Neutrophil (primary cell): ENCODE data around the gene ZNF688.

Experiments used
- H3K27ac ChIP-seq: fragments of 200-600 bp; sonication (generic); 2 replicates; pipeline ENCODE4 v1.5.1; 2016; ENCODE audit warnings: mild to moderate bottlenecking, moderate library complexity
- H3K27me3 ChIP-seq: fragments of 200-600 bp; sonication (generic); 2 replicates; pipeline ENCODE4 v1.6.0; 2016; ENCODE audit warnings: mild to moderate bottlenecking
- H3K36me3 ChIP-seq: fragments of 200-600 bp; sonication (generic); 2 replicates; pipeline ENCODE4 v1.5.1; 2017
- H3K4me1 ChIP-seq, 2 experiments: fragments of 200-600 bp in 1 of 2; sonication (generic) in 1 of 2; 1 replicate in 1 of 2; 2 replicates in 1 of 2; pipeline versions ENCODE4 v1.5.1 to v1.6.1; 2013 to 2016; ENCODE audit warnings: low read depth in 1 of 2, low read length in 1 of 2, mild to moderate bottlenecking in 1 of 2, moderate library complexity in 1 of 2; ENCODE audit not compliant: control insufficient read depth in 1 of 2, insufficient read depth in 1 of 2
- H3K4me3 ChIP-seq, 2 experiments: fragments of 200-600 bp in 1 of 2; sonication (generic) in 1 of 2; 1 replicate in 1 of 2; 2 replicates in 1 of 2; pipeline ENCODE4 v1.5.1; 2013 to 2016; ENCODE audit warnings: low read depth in 1 of 2, low read length in 1 of 2, mild to moderate bottlenecking in 1 of 2, moderate library complexity in 1 of 2
- H3K9me3 ChIP-seq: fragments of 200-600 bp; sonication (generic); 2 replicates; pipeline ENCODE4 v1.5.1; 2016
- TF ChIP-seq, protein P1 (sequence below): fragments of 200-600 bp; sonication (generic); IDR thresholded peaks from 2 replicates; pipeline ENCODE4 v1.5.1; 2016; ENCODE audit warnings: antibody characterized with exemption

ZNF688 gene

GRCh38 chr16:30574678-30575077 is 3.2 kb upstream of the ZNF688 start:
- H3K36me3 ChIP-seq = peaks cover 5% of the 10 kb centered on the region
- no peaks in the 10 kb centered on the region for H3K27me3 ChIP-seq
- TF ChIP-seq, protein P1, sequence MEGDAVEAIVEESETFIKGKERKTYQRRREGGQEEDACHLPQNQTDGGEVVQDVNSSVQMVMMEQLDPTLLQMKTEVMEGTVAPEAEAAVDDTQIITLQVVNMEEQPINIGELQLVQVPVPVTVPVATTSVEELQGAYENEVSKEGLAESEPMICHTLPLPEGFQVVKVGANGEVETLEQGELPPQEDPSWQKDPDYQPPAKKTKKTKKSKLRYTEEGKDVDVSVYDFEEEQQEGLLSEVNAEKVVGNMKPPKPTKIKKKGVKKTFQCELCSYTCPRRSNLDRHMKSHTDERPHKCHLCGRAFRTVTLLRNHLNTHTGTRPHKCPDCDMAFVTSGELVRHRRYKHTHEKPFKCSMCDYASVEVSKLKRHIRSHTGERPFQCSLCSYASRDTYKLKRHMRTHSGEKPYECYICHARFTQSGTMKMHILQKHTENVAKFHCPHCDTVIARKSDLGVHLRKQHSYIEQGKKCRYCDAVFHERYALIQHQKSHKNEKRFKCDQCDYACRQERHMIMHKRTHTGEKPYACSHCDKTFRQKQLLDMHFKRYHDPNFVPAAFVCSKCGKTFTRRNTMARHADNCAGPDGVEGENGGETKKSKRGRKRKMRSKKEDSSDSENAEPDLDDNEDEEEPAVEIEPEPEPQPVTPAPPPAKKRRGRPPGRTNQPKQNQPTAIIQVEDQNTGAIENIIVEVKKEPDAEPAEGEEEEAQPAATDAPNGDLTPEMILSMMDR = no peak
- H3K27ac ChIP-seq = no peak overlapping the region
- H3K9me3 ChIP-seq = no peaks in the 10 kb centered on the region
- no peak overlapping the region for H3K4me3 ChIP-seq
- peaks cover 24 to 25% of the 10 kb centered on the region in 2 experiments for H3K4me1 ChIP-seq

DNA sequence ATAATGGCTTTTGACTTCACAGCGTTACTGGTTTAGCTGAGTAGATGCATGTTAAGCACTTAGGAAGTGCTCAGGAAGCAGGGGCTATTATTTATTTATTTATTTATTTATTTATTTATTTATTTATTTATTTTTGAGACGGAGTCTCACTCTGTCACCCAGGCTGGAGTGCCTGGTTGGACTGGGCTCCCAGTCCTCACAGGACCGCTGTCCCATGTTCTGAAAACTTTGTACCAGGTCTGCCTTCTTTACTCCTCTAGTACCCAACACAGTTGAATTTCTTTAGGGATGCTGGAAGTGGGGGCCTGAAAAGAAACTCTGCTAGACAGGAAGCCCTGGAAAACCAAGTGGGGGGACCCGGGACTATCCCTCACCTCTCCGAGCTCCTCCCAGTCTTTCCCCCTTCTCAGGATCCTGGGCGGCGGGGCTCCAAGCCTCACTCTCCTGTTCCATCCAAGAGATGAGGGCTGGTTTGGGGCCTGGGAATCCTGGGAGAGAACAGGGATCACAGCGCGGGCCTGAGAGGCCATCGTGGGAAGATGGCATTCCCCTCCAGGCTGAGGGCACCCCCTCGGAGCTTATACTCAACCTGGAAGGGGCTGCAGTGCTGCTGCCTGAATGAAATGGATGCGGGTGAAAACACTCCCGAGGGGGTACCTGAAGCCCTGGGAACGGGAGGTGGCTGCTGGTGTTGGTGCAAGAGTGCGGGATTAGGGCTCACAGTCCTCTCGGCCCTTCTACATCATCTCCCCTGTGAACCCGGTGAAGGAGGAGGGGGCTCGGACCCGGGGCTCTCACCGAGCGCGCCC is 674 bp downstream of the ZNF688 start:
- Histone ChIP-seq H3K4me1 (peaks cover 31 to 42% of the 10 kb centered on the region in 2 experiments), H3K9me3 (no peaks in the 10 kb centered on the region), H3K27me3 (no peaks in the 10 kb centered on the region), H3K36me3 (no peaks in the 10 kb centered on the region), H3K27ac (peak overlapping the region; percentile 91), H3K4me3 (peak overlapping the region; percentile 83 to 97)
- TF ChIP-seq, protein P1 = no peak

GRCh38 chr16:30569746-30570635 is 1.5 kb downstream of the ZNF688 start:
- H3K36me3 ChIP-seq = no peaks in the 10 kb centered on the region
- peak overlapping the region in 1 of 2 experiments; percentile 12 for H3K4me3 ChIP-seq
- H3K9me3 ChIP-seq = no peaks in the 10 kb centered on the region
- peaks cover 31 to 42% of the 10 kb centered on the region in 2 experiments for H3K4me1 ChIP-seq
- TF ChIP-seq, protein P1 = no peak
- no peaks in the 10 kb centered on the region for H3K27me3 ChIP-seq
- peak overlapping the region; percentile 91 for H3K27ac ChIP-seq

DNA sequence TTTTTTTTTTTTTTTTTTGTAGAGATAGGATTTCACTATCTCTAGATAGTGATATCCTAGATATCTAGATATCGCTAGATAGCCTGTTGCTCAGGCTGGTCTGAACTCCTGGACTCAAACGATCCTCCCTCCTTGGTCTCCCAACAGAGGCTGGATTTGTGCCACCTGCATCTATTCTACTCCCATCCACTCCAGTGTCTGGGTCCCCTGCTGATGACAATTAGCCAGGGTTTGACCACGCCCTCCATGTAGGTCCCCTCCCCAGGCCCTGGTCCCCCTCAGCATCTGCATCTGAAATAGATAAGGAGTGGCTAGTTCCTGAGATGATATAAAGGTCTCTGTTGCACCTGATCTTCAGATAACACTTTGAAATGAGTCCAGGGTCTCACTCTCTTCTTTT is 2.2 kb downstream of the ZNF688 start:
- H3K27ac ChIP-seq = no peak overlapping the region
- no peak overlapping the region for H3K4me3 ChIP-seq
- no peaks in the 10 kb centered on the region for H3K9me3 ChIP-seq
- no peaks in the 10 kb centered on the region for H3K36me3 ChIP-seq
- peaks cover 31 to 42% of the 10 kb centered on the region in 2 experiments for H3K4me1 ChIP-seq
- no peaks in the 10 kb centered on the region for H3K27me3 ChIP-seq
- TF ChIP-seq, protein P1 = no peak

DNA sequence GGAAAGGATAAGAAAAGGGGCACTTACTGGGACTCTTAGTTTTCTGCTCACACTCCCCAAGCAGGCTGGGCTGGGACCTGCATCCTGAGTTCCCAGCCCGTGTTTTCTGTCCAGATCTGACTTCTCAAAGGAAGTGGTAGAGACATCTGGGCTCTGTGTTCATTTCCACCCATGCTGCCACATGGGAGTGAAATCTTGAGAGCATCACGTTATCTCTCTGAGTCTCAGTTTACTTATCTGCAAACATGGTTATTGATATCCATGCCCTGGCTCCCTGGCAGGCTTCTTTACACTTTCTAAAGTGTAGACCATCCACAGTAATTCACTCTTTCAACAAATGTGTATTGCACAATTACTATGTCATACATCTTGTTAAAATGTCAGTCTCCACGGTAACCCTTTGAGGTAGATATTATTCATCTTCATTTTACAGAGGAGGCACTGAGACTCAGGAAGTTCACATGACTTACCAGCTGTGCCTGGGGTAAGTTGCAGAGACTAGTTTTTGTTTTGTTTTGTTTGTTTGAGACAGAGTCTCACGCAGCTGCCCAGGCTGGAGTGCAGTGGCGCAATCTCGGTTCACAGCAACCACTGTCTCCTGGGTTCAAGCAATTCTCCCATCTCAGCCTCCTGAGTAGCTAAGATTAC is 3.4 kb downstream of the ZNF688 start:
- Histone ChIP-seq H3K27me3 (no peaks in the 10 kb centered on the region), H3K4me3 (no peak overlapping the region), H3K27ac (peak overlapping the region; percentile 43), H3K9me3 (no peaks in the 10 kb centered on the region), H3K36me3 (no peaks in the 10 kb centered on the region), H3K4me1 (peaks cover 31 to 42% of the 10 kb centered on the region in 2 experiments)
- TF ChIP-seq, protein P1 = no peak
